ENCODE results near the gene LSM14A.

Gene LSM14A

GRCh38 chr19:34171877-34172660 lies at the start of gene LSM14A:
TSS of gene LSM14A (plus strand) at chr19:34172504. CDS start at chr19:34172643, 139 bp downstream.
- no peaks in the 10 kb centered on the region for H3K9me2 ChIP-seq (replicated peaks; ENCODE audit: insufficient read depth, low read length)
- H3K79me2 ChIP-seq (ENCODE audit: insufficient read depth, low read length), result peaks cover 47% of the 10 kb centered on the region
- no peak for TF ChIP-seq EZH2phosphoT487 (conservative IDR thresholded peaks at IDR 0.05; ENCODE audit: low read length)
- no peak for TF ChIP-seq CTCF (IDR thresholded peaks at IDR 0.05; ENCODE audit: insufficient read depth, low read length, poor library complexity, severe bottlenecking)
- H3K4me3 ChIP-seq (ENCODE audit: insufficient read depth, low read length, poor library complexity, severe bottlenecking), result peak within 1 kb of the TSS; percentile 70
- H3K9ac ChIP-seq (ENCODE audit: low read length), result peak within 1 kb of the TSS; percentile 99
- peaks cover 11% of the 10 kb centered on the region for H3K36me3 ChIP-seq (ENCODE audit: low read length)
- H3F3A ChIP-seq (ENCODE audit: insufficient read depth), result peaks cover 19% of the 10 kb centered on the region
- H3K27ac ChIP-seq (ENCODE audit: low read depth, low read length), result peak within 1 kb of the TSS; percentile 82
- no peaks in the 10 kb centered on the region for H3K27me3 ChIP-seq (ENCODE audit: low read length)
- peak within 1 kb of the TSS; percentile 97 for H3K4me2 ChIP-seq (ENCODE audit: low read depth, low read length, poor library complexity, severe bottlenecking)
- H3K9me3 ChIP-seq (ENCODE audit: insufficient read depth, low read length), result no peaks in the 10 kb centered on the region
- H4K20me1 ChIP-seq (ENCODE audit: low read depth, low read length), result peaks cover 22% of the 10 kb centered on the region
- H2AFZ ChIP-seq (ENCODE audit: low read depth, low read length, severe bottlenecking), result peak within 1 kb of the TSS; percentile 70

GRCh38 chr19:34124828-34125227 lies 47.5 kb upstream of the LSM14A start:
- no peaks in the 10 kb centered on the region for H4K20me1 ChIP-seq (ENCODE audit: low read depth, low read length)
- no peaks in the 10 kb centered on the region for H3K36me3 ChIP-seq (ENCODE audit: low read length)
- H3K27me3 ChIP-seq (ENCODE audit: low read length), result no peaks in the 10 kb centered on the region
- H3K4me2 ChIP-seq (ENCODE audit: low read depth, low read length, poor library complexity, severe bottlenecking), result no peak overlapping the region
- H3K9ac ChIP-seq (ENCODE audit: low read length), result no peak overlapping the region
- no peak overlapping the region for H3K4me3 ChIP-seq (ENCODE audit: insufficient read depth, low read length, poor library complexity, severe bottlenecking)
- no peaks in the 10 kb centered on the region for H3K9me2 ChIP-seq (replicated peaks; ENCODE audit: insufficient read depth, low read length)
- no peaks in the 10 kb centered on the region for H3K79me2 ChIP-seq (ENCODE audit: insufficient read depth, low read length)
- TF ChIP-seq CTCF (IDR thresholded peaks at IDR 0.05; ENCODE audit: insufficient read depth, low read length, poor library complexity, severe bottlenecking) (no peak), EZH2phosphoT487 (conservative IDR thresholded peaks at IDR 0.05; ENCODE audit: low read length) (no peak)
- H3K9me3 ChIP-seq (ENCODE audit: insufficient read depth, low read length), result no peaks in the 10 kb centered on the region
- H3K27ac ChIP-seq (ENCODE audit: low read depth, low read length), result no peak overlapping the region
- no peaks in the 10 kb centered on the region for H3F3A ChIP-seq (ENCODE audit: insufficient read depth)
- no peak overlapping the region for H2AFZ ChIP-seq (ENCODE audit: low read depth, low read length, severe bottlenecking)

GRCh38 chr19:34126966-34127365 lies 45.3 kb upstream of the LSM14A start:
- Histone ChIP-seq H3K36me3 (ENCODE audit: low read length) (no peaks in the 10 kb centered on the region), H3F3A (ENCODE audit: insufficient read depth) (no peaks in the 10 kb centered on the region), H3K4me2 (ENCODE audit: low read depth, low read length, poor library complexity, severe bottlenecking) (no peak overlapping the region), H3K9me3 (ENCODE audit: insufficient read depth, low read length) (no peaks in the 10 kb centered on the region), H3K9me2 (replicated peaks; ENCODE audit: insufficient read depth, low read length) (no peaks in the 10 kb centered on the region), H3K9ac (ENCODE audit: low read length) (no peak overlapping the region), H3K79me2 (ENCODE audit: insufficient read depth, low read length) (no peaks in the 10 kb centered on the region), H3K27me3 (ENCODE audit: low read length) (no peaks in the 10 kb centered on the region), H2AFZ (ENCODE audit: low read depth, low read length, severe bottlenecking) (no peak overlapping the region), H3K4me3 (ENCODE audit: insufficient read depth, low read length, poor library complexity, severe bottlenecking) (no peak overlapping the region), H4K20me1 (ENCODE audit: low read depth, low read length) (no peaks in the 10 kb centered on the region), H3K27ac (ENCODE audit: low read depth, low read length) (no peak overlapping the region)
- TF ChIP-seq EZH2phosphoT487 (conservative IDR thresholded peaks at IDR 0.05; ENCODE audit: low read length) (no peak), CTCF (IDR thresholded peaks at IDR 0.05; ENCODE audit: insufficient read depth, low read length, poor library complexity, severe bottlenecking) (no peak)

All from SU-DHL-6 (cell line).